Measurements from ENCODE around the gene SERHL2. TPM values are rescaled to one million over a fixed set of nuclear protein-coding genes. Genes with fewer than 3 reads are reported as not detected.
"Not testable (repeated sequence)": the region's sequence is repeated elsewhere in the genome, so short reads cannot be mapped to it uniquely, and the experiment has no call there.

Gene SERHL2
- polyA plus RNA-seq (2013, experiment 1 of 2): 2.5 TPM
- polyA plus RNA-seq (2013, experiment 2 of 2): 2.9 TPM

- H4K91ac ChIP-seq (ENCODE audit: low read length): peak within 1 kb of the TSS; percentile 89
- peak within 1 kb of the TSS; percentile 64 to 83 for H3K4ac ChIP-seq (ENCODE audit: low read depth in 1 of 2, low read length in 2 of 2)
- no peak within 1 kb of the TSS for H2AK5ac ChIP-seq (ENCODE audit: low read length, severe bottlenecking)
- no peaks in the 10 kb centered on the region for H3K36me3 ChIP-seq (ENCODE audit: control insufficient read depth in 1 of 2, insufficient read depth in 2 of 2, low read depth in 1 of 2, low read length in 2 of 2)
- peaks cover 8 to 21% of the 10 kb centered on the region in 2 experiments for H3K27me3 ChIP-seq (ENCODE audit: control insufficient read depth in 1 of 2, insufficient read depth in 1 of 2, low read length in 2 of 2)
- peak within 1 kb of the TSS; percentile 63 to 86 for H3K4me3 ChIP-seq (ENCODE audit: insufficient read depth in 1 of 2, low read depth in 1 of 2, low read length in 2 of 2)
- no peak within 1 kb of the TSS for H3K23ac ChIP-seq (ENCODE audit: low read length in 2 of 2)
- no peaks in the 10 kb centered on the region for H3K79me1 ChIP-seq (replicated peaks; ENCODE audit: low read length, poor library complexity, severe bottlenecking)
- no peak within 1 kb of the TSS for H3K27ac ChIP-seq (ENCODE audit: low read length, poor library complexity, severe bottlenecking)
- H4K8ac ChIP-seq (ENCODE audit: low read length): peak within 1 kb of the TSS; percentile 97
- peak within 1 kb of the TSS; percentile 100 for H2AFZ ChIP-seq (ENCODE audit: low read depth, low read length)
- WGBS: 13% methylated on average over 58 of the region's 75 CpGs
- no peak within 1 kb of the TSS for H2BK5ac ChIP-seq (ENCODE audit: low read depth, low read length, poor library complexity, severe bottlenecking)
- peak within 1 kb of the TSS; percentile 77 for H3K9ac ChIP-seq (ENCODE audit: low read length)
- peak; percentile 79 for DNase-seq
- H3K14ac ChIP-seq (ENCODE audit: low read length in 2 of 2): peak within 1 kb of the TSS in 1 of 2 experiments; percentile 97
- no peak within 1 kb of the TSS for H2BK120ac ChIP-seq (ENCODE audit: low read depth, low read length)
- peak within 1 kb of the TSS; percentile 92 to 94 for H3K18ac ChIP-seq (ENCODE audit: low read depth in 1 of 2, low read length in 2 of 2)
- no peaks in the 10 kb centered on the region for H3K9me3 ChIP-seq (ENCODE audit: control insufficient read depth, low read length)
- H3K4me1 ChIP-seq (ENCODE audit: control insufficient read depth, insufficient read depth, low read depth, low read length): peaks cover 10% of the 10 kb centered on the region
- no peak within 1 kb of the TSS for H2BK15ac ChIP-seq (ENCODE audit: low read depth, poor library complexity, severe bottlenecking)
- H2BK12ac ChIP-seq (ENCODE audit: low read length in 2 of 2): peak within 1 kb of the TSS; percentile 70 to 77
- H3K4me2 ChIP-seq (ENCODE audit: low read length, poor library complexity, severe bottlenecking): peak within 1 kb of the TSS; percentile 84
Observed at GRCh38 chr22:42553475-42554361, at the start of gene SERHL2. TSS of gene SERHL2 (plus strand) at chr22:42553956. CDS start at chr22:42554021, 65 bp downstream.

GRCh38 chr22:42508327-42508974 lies 45.3 kb upstream of the SERHL2 start:
- H2BK15ac ChIP-seq (ENCODE audit: low read depth, poor library complexity, severe bottlenecking); H2BK5ac ChIP-seq (ENCODE audit: low read depth, low read length, poor library complexity, severe bottlenecking); H2BK120ac ChIP-seq (ENCODE audit: low read depth, low read length); H3K4ac ChIP-seq (ENCODE audit: low read depth in 1 of 2, low read length in 2 of 2); H2BK12ac ChIP-seq (ENCODE audit: low read length in 2 of 2); H4K8ac ChIP-seq (ENCODE audit: low read length); H3K27me3 ChIP-seq (ENCODE audit: control insufficient read depth in 1 of 2, insufficient read depth in 1 of 2, low read length in 2 of 2); H3K4me2 ChIP-seq (ENCODE audit: low read length, poor library complexity, severe bottlenecking); H3K79me1 ChIP-seq (replicated peaks; ENCODE audit: low read length, poor library complexity, severe bottlenecking); H3K23ac ChIP-seq (ENCODE audit: low read length in 2 of 2); H2AK5ac ChIP-seq (ENCODE audit: low read length, severe bottlenecking); H2AFZ ChIP-seq (ENCODE audit: low read depth, low read length); H3K9ac ChIP-seq (ENCODE audit: low read length); DNase-seq; H3K18ac ChIP-seq (ENCODE audit: low read depth in 1 of 2, low read length in 2 of 2); H3K9me3 ChIP-seq (ENCODE audit: control insufficient read depth, low read length); H3K4me3 ChIP-seq (ENCODE audit: insufficient read depth in 1 of 2, low read depth in 1 of 2, low read length in 2 of 2); H3K27ac ChIP-seq (ENCODE audit: low read length, poor library complexity, severe bottlenecking); H4K91ac ChIP-seq (ENCODE audit: low read length): not testable (repeated sequence)
- H3K14ac ChIP-seq (ENCODE audit: low read length in 2 of 2): peak overlapping the region in 1 of 2 experiments; percentile 79
- H3K4me1 ChIP-seq (ENCODE audit: control insufficient read depth, insufficient read depth, low read depth, low read length): peaks cover 11% of the 10 kb centered on the region
- peaks cover 14 to 21% of the 10 kb centered on the region in 2 experiments for H3K36me3 ChIP-seq (ENCODE audit: control insufficient read depth in 1 of 2, insufficient read depth in 2 of 2, low read depth in 1 of 2, low read length in 2 of 2)
- 49% methylated on average over 7 of the region's 11 CpGs for WGBS

- H3K9me3 ChIP-seq (ENCODE audit: control insufficient read depth, low read length); H3K23ac ChIP-seq (ENCODE audit: low read length in 2 of 2); H2BK12ac ChIP-seq (ENCODE audit: low read length in 2 of 2); H2BK15ac ChIP-seq (ENCODE audit: low read depth, poor library complexity, severe bottlenecking); H3K9ac ChIP-seq (ENCODE audit: low read length); H2BK5ac ChIP-seq (ENCODE audit: low read depth, low read length, poor library complexity, severe bottlenecking); H3K27me3 ChIP-seq (ENCODE audit: control insufficient read depth in 1 of 2, insufficient read depth in 1 of 2, low read length in 2 of 2); H4K8ac ChIP-seq (ENCODE audit: low read length); H3K4ac ChIP-seq (ENCODE audit: low read depth in 1 of 2, low read length in 2 of 2); H2BK120ac ChIP-seq (ENCODE audit: low read depth, low read length); H4K91ac ChIP-seq (ENCODE audit: low read length); H2AK5ac ChIP-seq (ENCODE audit: low read length, severe bottlenecking); DNase-seq; H3K79me1 ChIP-seq (replicated peaks; ENCODE audit: low read length, poor library complexity, severe bottlenecking); H3K4me2 ChIP-seq (ENCODE audit: low read length, poor library complexity, severe bottlenecking); H3K27ac ChIP-seq (ENCODE audit: low read length, poor library complexity, severe bottlenecking); H3K4me3 ChIP-seq (ENCODE audit: insufficient read depth in 1 of 2, low read depth in 1 of 2, low read length in 2 of 2); H3K14ac ChIP-seq (ENCODE audit: low read length in 2 of 2); H3K18ac ChIP-seq (ENCODE audit: low read depth in 1 of 2, low read length in 2 of 2); H2AFZ ChIP-seq (ENCODE audit: low read depth, low read length): not testable (repeated sequence)
- WGBS: 62% methylated on average over 8 of the region's 10 CpGs
- Histone ChIP-seq H3K4me1 (ENCODE audit: control insufficient read depth, insufficient read depth, low read depth, low read length) (peaks cover 11% of the 10 kb centered on the region), H3K36me3 (ENCODE audit: control insufficient read depth in 1 of 2, insufficient read depth in 2 of 2, low read depth in 1 of 2, low read length in 2 of 2) (peaks cover 14 to 27% of the 10 kb centered on the region in 2 experiments)
Observed at GRCh38 chr22:42508975-42509364, 44.8 kb upstream of the SERHL2 start.

- Histone ChIP-seq H3K27ac (ENCODE audit: low read length, poor library complexity, severe bottlenecking) (no peak overlapping the region), H3K9me3 (ENCODE audit: control insufficient read depth, low read length) (no peaks in the 10 kb centered on the region), H2AK5ac (ENCODE audit: low read length, severe bottlenecking) (no peak overlapping the region), H3K36me3 (ENCODE audit: control insufficient read depth in 1 of 2, insufficient read depth in 2 of 2, low read depth in 1 of 2, low read length in 2 of 2) (peaks cover 14 to 32% of the 10 kb centered on the region in 2 experiments), H3K4me1 (ENCODE audit: control insufficient read depth, insufficient read depth, low read depth, low read length) (peaks cover 11% of the 10 kb centered on the region), H2BK12ac (ENCODE audit: low read length in 2 of 2) (no peak overlapping the region), H4K8ac (ENCODE audit: low read length) (no peak overlapping the region), H2AFZ (ENCODE audit: low read depth, low read length) (no peak overlapping the region), H2BK120ac (ENCODE audit: low read depth, low read length) (no peak overlapping the region), H3K4ac (ENCODE audit: low read depth in 1 of 2, low read length in 2 of 2) (no peak overlapping the region), H3K18ac (ENCODE audit: low read depth in 1 of 2, low read length in 2 of 2) (no peak overlapping the region), H3K23ac (ENCODE audit: low read length in 2 of 2) (no peak overlapping the region), H3K14ac (ENCODE audit: low read length in 2 of 2) (no peak overlapping the region), H3K79me1 (replicated peaks; ENCODE audit: low read length, poor library complexity, severe bottlenecking) (peaks cover 6% of the 10 kb centered on the region), H2BK15ac (ENCODE audit: low read depth, poor library complexity, severe bottlenecking) (no peak overlapping the region), H3K4me2 (ENCODE audit: low read length, poor library complexity, severe bottlenecking) (no peak overlapping the region), H4K91ac (ENCODE audit: low read length) (no peak overlapping the region), H2BK5ac (ENCODE audit: low read depth, low read length, poor library complexity, severe bottlenecking) (no peak overlapping the region), H3K27me3 (ENCODE audit: control insufficient read depth in 1 of 2, insufficient read depth in 1 of 2, low read length in 2 of 2) (peaks cover 0 to 4% of the 10 kb centered on the region in 2 experiments), H3K9ac (ENCODE audit: low read length) (no peak overlapping the region), H3K4me3 (ENCODE audit: insufficient read depth in 1 of 2, low read depth in 1 of 2, low read length in 2 of 2) (no peak overlapping the region)
- WGBS: 89% methylated on average over 15 of the region's 15 CpGs
- DNase-seq: no peak
Observed at GRCh38 chr22:42509548-42509947, 44.2 kb upstream of the SERHL2 start.

All from mesenchymal stem cell (in vitro differentiated cells and primary cell).